PFSK-1 (cell line): Measurements from ENCODE around the gene ANO9.

Source experiments
- FOXP2 ChIP-seq: optimal IDR thresholded peaks from 2 replicates; pipeline ENCODE3; 2011; ENCODE audit warnings: borderline replicate concordance, control low read depth, inconsistent platforms; ENCODE audit not compliant: insufficient read depth; ENCODE audit errors: extremely low read length, extremely low read depth
- POLR2AphosphoS5 ChIP-seq: IDR thresholded peaks from 2 replicates; pipeline ENCODE4 v1.6.1; 2012; ENCODE audit warnings: low read depth, mild to moderate bottlenecking, control low read depth, low read length, moderate library complexity
- REST ChIP-seq, 2 experiments: IDR thresholded peaks; 2 replicates each; pipeline versions ENCODE4 v1.6.1 to v1.8.0; 2011 to 2012; ENCODE audit warnings: low read depth in 2 of 2, low read length in 2 of 2, control low read depth in 1 of 2, inconsistent platforms in 1 of 2, mild to moderate bottlenecking in 1 of 2, moderate library complexity in 1 of 2; ENCODE audit not compliant: insufficient read depth in 1 of 2
- SIN3A ChIP-seq: IDR thresholded peaks from 2 replicates; pipeline ENCODE4 v1.6.1; 2012; ENCODE audit warnings: mild to moderate bottlenecking, low read length, moderate library complexity, borderline replicate concordance; ENCODE audit not compliant: insufficient read depth
- TAF1 ChIP-seq: IDR thresholded peaks from 2 replicates; pipeline ENCODE4 v1.6.1; 2012; ENCODE audit warnings: low read length, control low read depth, borderline replicate concordance; ENCODE audit not compliant: insufficient read depth

DNA sequence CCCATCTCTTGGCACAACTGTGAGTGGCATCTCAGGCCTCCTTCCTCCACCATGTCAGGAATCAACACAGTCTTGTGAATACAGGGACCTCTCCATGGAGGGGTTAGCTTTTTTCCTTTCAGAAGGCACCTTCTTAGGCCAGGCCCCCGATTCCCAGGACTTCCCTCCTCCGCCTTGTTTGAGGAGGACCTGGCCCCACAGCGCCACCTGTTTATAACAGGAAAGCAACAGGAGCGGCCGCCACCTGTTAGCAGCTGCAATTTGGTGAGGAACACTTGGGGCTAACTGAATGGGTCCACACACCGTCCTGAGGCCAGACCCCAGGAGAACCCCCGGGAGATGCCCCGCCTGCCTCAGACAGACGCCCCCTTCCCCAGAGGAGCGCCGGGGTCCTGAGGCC lies 51.6 kb downstream of the ANO9 start:
- TF ChIP-seq TAF1 (no peak), POLR2AphosphoS5 (no peak), REST (IDR thresholded peaks at IDR 0.05; ENCODE audit: insufficient read depth in 1 of 2, low read depth in 2 of 2, low read length in 2 of 2) (no peak), SIN3A (no peak), FOXP2 (no peak)
